Measurements from ENCODE around the gene PARP9. TPM values are rescaled to one million over a fixed set of nuclear protein-coding genes. Genes with fewer than 3 reads are reported as not detected.

Gene PARP9
- total RNA-seq: 20.5 and 37.9 TPM in 2 replicates

DNA sequence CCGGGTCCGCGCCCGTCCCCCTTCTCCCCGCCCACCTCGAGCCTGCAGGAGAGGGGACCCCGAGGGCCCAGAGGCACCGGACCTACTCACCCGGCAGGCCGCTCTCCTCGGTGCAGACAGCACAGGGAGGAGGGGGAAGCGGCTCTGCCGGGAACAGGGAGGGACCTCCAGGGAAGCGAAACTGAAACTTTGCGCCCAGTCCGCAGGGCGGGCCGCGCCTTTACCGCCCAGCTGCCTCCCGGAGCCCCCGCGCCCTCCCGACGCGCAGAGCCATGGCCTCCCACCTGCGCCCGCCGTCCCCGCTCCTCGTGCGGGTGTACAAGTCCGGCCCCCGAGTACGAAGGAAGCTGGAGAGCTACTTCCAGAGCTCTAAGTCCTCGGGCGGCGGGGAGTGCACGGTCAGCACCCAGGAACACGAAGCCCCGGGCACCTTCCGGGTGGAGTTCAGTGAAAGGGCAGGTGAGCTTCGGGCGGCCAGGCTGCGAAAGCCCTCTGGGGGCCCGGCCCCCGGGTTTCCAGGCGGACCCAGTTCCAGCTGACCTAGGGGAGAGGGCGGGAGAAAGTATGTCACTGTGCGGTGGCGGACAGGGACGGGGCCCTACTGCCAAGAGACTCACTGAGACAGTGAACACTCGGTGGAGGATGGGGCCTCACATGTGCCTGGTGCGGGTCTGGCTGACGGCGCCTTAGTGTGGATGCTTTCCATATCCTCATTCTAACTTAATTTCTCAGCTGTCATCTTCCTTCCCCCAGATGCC lies at the start of gene PARP9, which contains the start of gene DTX3L:
TSS of gene PARP9 (minus strand) at position 146 of the 758 bp plus-strand sequence. CDS start 4,680 bp downstream, outside the sequence.
TSS of gene DTX3L (plus strand) at position 184 of the 758 bp plus-strand sequence. CDS start at position 273, 89 bp downstream.
- DNase-seq (ENCODE audit: extremely low read depth, low read depth, low spot score): no peak

DNA sequence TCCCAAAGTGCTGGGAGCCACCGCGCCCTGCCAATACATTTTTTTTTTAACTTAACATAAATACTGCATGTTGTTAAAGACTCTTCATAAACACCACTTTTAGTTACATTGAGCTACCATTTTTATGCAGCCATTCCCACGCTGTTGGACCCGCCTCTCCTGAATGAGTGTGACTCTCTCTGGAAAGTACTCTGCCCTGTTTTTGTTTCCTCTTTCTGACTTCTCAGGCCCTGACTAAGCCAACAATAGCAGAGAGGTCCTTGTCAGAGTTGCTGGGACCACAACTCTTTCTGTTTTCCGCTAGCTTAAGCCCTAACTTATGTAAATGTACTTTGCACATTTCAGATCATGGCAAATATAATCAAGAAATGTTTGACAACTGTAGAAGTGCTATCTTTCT lies 48.6 kb upstream of the PARP9 start:
- no peak for DNase-seq (ENCODE audit: extremely low read depth, low read depth, low spot score)

DNA sequence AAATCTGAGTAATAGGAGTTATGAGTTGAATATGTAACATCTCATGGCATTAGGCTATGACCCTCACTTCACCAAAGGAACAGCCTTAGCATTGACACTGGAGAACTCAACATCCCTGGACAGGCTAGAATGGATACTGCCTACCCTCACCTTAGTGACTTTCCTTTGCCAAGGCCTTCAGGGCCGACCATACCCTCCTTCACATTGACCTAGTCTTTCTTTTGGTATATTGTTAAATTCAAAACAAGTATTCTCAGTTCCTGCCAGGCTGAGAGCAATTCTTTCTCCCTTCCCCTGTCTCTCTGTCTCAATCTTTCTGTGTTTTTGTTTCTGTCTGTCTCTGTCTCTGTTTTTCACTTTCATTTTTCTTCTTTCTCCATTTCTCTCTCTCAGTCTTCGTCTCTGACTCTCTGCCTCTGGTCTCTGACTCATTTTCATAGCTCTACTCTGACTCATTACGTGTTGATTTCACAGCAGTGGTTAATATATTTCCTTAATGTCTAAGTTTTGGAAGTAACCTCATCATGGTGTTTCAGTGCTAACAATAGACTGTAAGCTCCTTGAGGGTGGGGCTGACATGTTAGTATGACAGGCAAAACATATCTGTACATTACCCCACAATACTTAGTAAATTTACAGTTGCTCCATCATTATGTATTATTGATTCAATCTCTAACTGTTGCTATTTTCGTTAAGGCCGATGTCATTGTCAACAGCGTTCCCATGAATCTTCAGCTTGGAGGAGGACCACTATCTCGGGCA lies 45.9 kb upstream of the PARP9 start:
- no peak for DNase-seq (ENCODE audit: extremely low read depth, low read depth, low spot score)

DNA sequence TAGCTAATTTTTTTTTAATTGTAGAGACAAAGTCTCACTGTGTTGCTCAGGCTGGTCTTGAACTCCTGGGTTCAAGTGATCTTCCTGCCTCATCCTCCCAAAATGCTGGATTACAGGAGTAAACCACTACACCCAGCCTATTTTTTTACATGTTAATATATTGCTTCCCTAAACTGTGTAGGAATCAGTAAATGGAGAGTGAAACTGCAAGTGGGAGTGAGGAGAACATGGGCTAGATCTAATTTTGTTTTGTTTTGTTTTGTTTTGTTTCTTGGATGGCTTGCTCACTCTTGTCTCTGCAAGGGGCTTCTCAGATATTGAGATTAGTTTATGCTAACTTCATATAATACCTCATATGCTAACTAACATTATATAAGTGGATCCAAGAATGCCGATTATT lies 44.8 kb upstream of the PARP9 start:
- no peak for DNase-seq (ENCODE audit: extremely low read depth, low read depth, low spot score)

DNA sequence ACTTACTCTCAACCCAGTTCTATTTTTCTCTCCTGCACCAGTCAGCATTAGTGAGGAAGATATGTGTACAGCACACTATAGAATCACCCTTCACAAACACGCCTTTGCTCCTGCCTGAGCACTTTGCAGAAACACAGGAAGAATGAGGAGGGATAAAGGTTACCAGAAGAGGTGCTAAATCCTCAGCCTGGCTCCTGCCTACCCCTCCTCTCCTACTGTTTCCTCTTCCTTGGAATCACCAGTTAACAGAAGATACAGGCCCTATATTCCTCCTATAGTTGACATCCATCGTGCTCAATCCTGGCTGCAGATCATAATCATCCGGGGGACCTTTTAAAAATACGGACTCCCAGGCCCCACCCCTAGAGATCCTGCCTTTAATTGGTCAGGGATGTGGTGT lies 42.2 kb upstream of the PARP9 start:
- no peak for DNase-seq (ENCODE audit: extremely low read depth, low read depth, low spot score)

DNA sequence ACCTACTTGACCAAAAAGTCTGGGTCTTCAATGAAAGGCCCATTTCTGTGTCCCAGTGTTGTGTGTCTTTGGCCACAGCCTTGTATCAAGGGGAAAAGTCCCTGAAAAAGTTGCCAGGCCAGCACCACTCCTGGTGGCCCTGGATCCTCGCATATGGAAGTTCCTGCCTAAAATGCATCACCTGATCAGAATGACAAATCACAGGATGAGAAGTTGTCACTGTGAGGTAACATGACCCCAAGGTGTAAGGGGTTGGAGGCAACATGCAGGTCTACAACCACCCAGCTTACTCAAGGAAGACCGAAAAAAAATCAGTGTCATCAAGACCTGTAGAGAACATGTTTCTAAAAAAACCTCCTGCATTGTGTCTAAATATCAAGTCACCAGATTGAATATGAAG lies 39.0 kb upstream of the PARP9 start:
- DNase-seq (ENCODE audit: extremely low read depth, low read depth, low spot score): no peak

DNA sequence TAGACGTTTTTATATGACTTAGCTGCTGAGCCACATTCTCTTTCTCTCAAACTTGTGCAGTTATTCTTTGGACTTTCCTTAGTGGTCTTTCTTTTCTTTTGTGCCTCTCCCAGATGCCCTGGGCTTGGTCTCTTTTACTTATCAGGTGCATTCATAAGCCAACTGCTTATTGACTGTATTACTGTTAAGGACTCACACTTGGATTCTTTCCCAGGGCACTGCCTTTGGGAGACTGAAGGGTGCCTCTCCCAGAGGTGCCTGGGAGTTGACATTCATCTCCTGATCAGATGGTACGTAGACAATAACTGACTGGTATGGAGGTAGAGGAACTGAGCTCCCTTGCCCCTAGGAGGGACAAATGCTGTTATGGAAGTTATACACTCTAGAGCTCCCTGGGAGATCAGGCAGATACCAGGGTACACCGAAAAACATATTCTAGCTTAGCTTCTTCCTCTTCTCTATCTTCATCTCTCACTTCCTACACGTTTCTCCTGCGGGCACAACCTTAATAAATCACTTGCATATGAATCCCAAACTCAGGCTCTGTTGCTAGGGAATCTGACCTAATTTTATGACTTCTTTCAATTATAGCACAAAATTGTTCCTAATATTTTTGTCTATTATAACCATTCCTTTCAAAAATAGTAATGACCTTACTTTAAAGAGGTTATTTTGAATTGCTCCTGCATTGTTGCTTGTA lies 38.1 kb upstream of the PARP9 start:
- DNase-seq (ENCODE audit: extremely low read depth, low read depth, low spot score): no peak

DNA sequence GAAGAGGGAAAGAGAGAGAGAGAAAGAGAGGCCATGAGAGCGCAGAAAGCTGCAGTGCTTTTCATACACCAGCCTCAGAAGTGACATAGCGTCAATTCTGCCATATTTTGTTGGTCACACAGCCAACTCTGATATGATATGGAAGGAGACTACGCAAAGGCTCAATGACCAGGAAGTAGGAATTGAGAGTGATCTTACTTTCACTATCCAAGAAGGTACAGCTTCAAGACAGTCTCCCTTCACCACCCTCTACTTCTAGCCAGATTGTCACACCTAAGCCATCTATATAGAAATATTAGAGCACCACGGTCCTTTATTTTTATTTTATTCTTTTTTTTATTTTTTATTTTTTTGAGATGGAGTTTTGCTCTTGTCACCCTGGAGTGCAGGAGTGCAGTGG lies 34.5 kb upstream of the PARP9 start:
- no peak for DNase-seq (ENCODE audit: extremely low read depth, low read depth, low spot score)

DNA sequence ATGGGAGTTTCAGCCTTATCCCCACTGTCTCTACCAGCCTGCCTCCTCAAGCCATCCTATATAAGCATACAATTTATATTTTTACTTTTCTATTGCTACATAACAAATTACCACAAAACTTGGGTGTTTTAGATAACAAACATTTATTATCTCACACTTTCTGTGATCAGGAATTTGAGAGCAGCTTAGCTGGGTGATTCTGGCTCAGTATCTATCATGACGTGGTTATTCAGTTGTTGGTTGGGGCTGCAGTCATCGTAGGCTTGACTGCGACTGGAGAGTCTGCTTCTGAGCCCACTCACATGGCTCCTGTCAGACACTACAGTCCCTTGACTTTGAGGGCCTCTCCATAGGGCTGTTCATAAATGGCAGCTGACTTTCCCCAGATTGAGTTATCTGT lies 34.1 kb upstream of the PARP9 start:
- no peak for DNase-seq (ENCODE audit: extremely low read depth, low read depth, low spot score)

DNA sequence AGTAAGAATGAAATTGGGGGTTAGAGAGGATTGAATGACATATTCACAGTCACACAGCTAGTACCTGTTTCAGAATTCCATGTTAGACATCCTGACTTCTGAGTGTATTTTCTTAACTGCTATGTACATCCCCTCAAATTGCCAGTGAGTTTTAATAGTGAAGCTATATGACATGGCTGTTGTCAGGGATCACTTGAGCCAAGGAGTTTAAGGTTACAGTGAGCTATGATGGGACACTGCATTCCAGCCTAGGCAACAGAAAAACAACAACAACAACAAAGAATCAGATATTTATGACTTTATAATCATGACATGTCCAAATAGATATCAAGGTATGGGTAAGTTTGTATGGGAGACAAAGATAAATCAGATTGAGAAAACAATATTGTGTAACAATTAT lies 29.9 kb upstream of the PARP9 start:
- DNase-seq (ENCODE audit: extremely low read depth, low read depth, low spot score): no peak

DNA sequence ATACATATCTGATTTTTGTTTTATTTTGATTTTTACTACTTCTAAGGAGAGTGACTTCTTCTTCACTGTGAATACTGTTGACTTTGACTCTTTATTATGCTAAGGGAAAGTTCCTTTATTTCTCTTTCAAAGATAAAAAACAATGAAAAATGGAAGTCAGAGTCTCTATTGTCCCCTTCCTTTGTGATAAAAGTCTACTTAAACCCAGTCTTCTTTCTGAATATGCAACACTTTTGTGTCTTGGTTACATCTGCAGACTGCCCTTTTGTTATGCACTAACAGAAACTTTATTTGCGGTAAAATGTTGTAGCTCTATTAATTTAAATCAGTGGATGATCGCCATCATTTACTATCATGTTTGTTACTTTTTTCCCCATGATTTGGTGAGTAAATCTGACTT lies 26.5 kb upstream of the PARP9 start:
- DNase-seq (ENCODE audit: extremely low read depth, low read depth, low spot score): no peak

DNA sequence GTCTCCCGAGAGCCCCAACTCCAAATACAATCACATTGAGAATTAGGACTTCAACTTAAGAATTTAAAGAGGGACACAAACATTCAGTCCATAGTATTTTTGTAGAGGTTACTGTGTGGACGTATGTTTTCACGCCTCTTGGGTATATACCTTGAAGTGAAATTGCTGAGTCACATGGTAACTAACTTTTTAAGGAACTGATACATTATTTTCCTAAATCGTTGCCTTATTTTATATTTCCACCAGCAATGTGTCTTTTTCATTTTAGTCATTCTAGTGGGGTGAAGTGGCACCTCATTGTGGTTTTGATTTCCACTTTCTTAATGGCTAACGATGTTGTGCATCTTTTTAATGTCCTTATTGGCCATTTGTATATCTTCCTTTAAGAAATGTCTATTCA lies 25.2 kb upstream of the PARP9 start:
- DNase-seq (ENCODE audit: extremely low read depth, low read depth, low spot score): no peak

DNA sequence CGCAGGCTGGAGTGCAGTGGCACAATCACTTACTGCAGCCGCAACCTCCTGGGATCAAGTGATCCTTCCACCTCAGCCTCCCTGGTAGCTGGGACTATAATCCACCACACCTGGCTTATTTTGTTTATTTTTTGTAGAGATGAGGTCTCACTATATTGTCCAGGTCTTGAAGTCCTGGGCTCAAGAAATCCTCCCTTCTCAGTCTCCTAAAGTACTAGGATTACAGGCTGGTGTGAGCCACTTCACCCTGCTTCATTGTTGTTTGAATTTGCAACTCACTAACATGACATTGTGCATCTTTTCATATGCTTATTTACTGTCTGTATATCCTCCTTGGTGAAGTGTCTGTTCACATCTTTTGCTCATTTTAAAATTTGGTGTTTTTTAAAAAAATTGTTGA lies 23.5 kb upstream of the PARP9 start:
- no peak for DNase-seq (ENCODE audit: extremely low read depth, low read depth, low spot score)

DNA sequence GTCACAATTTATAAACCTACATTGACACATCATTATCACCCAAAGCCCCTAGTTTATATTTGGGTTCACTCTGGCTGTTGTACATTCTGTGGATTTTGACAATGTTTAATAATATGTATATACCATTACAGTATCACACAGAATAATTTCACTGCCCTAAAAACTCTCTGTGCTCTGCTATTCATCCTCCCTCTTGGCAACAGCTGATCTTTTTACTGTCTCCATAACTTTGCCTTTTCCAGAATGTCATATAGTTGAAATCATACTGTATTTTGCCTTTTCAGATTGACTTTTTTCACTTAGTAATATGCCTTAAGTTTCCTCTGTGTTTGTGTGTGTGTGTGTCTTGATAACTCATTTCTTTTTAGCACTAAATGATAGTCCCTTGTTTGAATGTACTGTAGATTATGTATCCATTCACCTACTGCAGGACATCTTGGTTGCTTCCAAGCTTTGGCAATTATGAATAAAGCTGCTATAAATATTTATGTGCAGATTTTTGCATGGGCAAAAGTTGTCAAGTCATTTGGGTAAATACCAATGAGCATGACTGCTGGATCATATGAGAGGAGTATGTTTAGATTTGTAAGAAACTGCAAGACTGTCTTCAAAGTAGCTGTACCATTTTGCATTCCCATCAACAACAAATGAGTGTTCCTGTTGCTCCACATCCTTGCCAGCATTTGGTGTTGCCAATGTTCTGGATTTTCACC lies 22.8 kb upstream of the PARP9 start:
- no peak for DNase-seq (ENCODE audit: extremely low read depth, low read depth, low spot score)

DNA sequence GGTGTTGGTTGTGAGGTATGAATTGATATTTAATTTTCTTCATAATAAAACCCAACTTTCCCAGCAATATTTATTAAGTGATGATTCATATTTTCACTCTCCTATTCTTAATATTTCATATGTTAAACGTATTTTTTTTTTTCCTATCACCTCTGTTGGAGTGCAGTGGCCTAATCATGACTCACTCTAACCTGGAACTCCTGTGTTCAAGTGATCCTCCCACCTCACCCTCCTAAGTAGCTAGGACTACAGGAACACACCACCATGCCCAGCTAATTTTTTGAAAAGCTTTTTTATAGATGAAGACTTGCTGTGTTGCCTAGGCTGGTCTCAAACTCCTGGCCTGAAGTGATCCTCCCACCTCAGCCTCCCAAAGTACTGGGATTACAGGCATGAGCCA lies 22.0 kb upstream of the PARP9 start:
- DNase-seq (ENCODE audit: extremely low read depth, low read depth, low spot score): no peak

DNA sequence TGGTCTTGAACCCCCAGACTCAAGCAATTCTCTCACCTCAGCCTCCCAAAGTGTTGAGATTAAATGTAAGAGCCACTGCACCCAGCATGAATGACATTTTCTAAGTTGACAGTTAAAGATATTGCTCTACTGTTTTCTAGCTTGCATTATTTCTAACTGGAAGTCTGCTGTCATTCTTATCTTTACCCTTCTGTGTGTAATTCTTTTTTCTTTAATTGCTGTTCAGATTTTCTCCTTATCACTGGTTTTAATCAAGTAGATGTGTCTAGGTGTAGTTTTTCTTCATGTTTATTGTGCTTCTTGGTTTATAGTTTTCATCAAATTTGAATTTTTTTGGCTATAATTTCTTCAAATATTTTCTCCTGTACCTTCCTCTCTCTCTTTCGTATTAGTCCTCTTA lies 18.3 kb upstream of the PARP9 start:
- DNase-seq (ENCODE audit: extremely low read depth, low read depth, low spot score): no peak

DNA sequence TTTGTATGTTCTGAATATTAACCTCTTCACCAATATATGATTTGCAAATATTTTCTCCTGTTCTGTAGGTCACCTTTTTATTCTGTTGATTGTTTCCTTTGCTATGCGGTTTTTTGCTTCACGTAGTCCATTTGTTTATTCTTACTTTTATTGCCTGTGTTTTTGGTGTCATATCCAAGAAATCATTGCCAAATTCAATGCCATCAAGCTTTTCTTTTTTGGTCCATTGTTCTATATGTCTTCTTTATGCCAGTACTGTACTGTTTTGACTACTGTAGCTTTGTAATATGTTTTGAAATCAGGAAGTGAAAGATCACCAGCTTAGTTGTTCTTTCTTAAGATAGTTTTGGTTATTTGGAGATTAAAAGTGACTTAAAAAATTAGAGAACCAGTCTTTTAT lies 17.5 kb upstream of the PARP9 start:
- DNase-seq (ENCODE audit: extremely low read depth, low read depth, low spot score): no peak

DNA sequence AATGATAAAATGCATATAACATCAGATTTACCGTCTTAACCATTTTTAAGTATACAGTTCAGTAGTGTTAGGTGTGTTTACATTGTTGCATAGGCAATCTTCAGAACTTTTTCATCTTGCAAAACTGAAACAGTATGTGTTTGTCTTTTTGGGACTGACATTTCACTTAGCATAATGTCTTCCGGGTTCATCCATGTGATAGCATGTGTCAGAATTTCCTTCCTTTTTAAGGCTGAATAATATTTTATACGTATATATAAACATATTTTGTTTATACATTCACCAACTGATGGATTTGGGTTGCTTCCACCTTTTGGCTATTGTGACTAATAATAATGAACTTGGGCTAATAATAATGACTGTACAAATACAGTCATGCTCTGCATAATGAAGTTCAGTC lies 16.4 kb upstream of the PARP9 start:
- no peak for DNase-seq (ENCODE audit: extremely low read depth, low read depth, low spot score)

DNA sequence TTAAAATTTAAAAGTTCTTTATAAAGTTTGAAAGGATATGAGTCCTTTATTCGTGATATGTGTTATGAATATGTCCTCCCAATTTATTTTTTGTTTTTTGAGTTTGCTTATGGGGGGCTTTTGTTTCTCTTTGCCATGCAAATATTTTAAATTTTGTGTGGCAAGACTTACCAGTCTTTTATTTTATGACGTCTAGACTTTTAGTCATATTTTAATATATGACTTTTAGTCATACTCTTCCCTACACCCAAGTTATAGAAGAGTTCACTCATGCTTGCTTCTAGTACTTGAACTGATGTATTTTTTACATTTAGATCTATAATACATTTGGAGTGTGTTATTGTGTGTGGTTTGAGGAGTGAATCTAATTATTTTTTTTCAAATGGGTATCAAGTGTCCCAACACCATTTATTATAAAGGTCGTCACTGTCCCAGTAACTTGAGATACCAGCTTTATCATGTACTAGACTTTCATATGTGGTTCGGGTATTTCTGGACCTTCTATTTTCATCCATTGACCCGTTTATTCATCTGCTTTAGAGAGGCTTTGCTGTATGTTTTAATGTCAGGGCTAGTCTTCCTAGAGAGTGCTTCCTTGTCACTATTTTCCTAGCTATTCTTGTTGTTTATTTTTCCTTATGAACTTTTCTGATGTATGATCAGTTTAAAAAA lies 14.1 kb upstream of the PARP9 start:
- DNase-seq (ENCODE audit: extremely low read depth, low read depth, low spot score): no peak

DNA sequence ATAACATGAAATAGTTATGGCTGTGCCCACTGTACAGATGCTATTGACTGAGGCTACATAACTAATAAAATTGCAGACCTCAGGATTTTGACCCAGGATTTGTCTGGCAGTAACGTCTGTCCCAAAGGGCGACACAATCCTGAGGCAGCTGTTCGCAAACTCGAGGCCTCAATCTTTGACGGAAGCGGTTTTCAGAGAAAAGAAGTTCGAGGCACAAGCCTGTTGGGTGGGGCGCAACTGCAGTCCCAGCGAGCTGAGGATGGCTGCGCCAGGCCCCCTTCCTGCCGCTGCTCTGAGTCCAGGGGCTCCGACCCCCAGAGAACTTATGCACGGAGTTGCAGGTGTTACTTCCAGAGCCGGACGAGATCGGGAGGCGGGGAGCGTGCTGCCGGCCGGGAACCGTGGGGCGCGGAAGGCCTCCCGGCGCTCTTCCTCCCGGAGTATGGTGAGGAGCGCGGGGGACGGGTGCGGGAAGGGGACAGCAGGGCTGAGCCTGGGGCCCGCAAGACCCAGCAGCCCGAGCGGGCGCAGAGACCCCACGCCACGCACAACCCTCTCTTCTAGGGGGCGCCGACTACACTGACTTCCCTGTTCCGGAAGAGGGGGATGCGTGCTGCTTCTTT lies 13.4 kb upstream of the PARP9 start, which contains the start of gene PARP15:
TSS of gene PARP15 (plus strand) at position 242 of the 623 bp plus-strand sequence. CDS start at position 260, 18 bp downstream.
- no peak for DNase-seq (ENCODE audit: extremely low read depth, low read depth, low spot score)
